K562 (cell line): ENCODE data around the gene MCM6. TPM values are rescaled to one million over a fixed set of nuclear protein-coding genes. Genes with fewer than 3 reads are reported as not detected.

Experiments used
- GABPB2 ChIP-seq: fragments of 250-450 bp; sonication (Bioruptor Pico); conservative IDR thresholded peaks from 2 replicates; pipeline ENCODE4 v1.5.1; 2021; ENCODE audit warnings: mild to moderate bottlenecking
- SMAD2 ChIP-seq: fragments of 150-350 bp; IDR thresholded peaks from 2 replicates; pipeline ENCODE4 v1.6.1; 2014; ENCODE audit warnings: low read depth, mild to moderate bottlenecking, low read length
- SOX6 ChIP-seq: fragments of 450-650 bp; IDR thresholded peaks from 2 replicates; pipeline ENCODE4 v1.6.1; 2014; ENCODE audit warnings: mild to moderate bottlenecking
- SREBF1 ChIP-seq: fragments of 150-350 bp; IDR thresholded peaks from 2 replicates; pipeline ENCODE4 v1.6.1; 2014; ENCODE audit warnings: antibody characterized with exemption, low read depth, low read length, borderline replicate concordance
- SRSF1 ChIP-seq: fragments of 200-400 bp; formaldehyde crosslinking; IDR thresholded peaks from 2 replicates; pipeline ENCODE4 v1.6.1; 2017; ENCODE audit warnings: mild to moderate bottlenecking, low read depth, low read length, moderate library complexity
- TAF1 ChIP-seq: IDR thresholded peaks from 2 replicates; pipeline ENCODE4 v1.6.1; 2011; ENCODE audit warnings: mild to moderate bottlenecking, low read length, moderate library complexity; ENCODE audit not compliant: insufficient read depth, control insufficient read depth, severe bottlenecking; ENCODE audit errors: extremely low read depth
- ZNF589 ChIP-seq: fragments of 200-800 bp; sonication (Bioruptor generic); IDR thresholded peaks from 2 replicates; pipeline ENCODE4 v1.6.1; 2016; ENCODE audit warnings: low read depth, missing genetic modification characterization, missing compliant biosample characterization
- polyA plus RNA-seq, 8 experiments: library from polyadenylated mRNA; depleted of rRNA in 4 of 8; stranded (reverse) in 5 of 8; unstranded in 3 of 8; fragments of >200 nt; fragmentation: Nextera tagmentation in 2 of 8; fragmentation: Illumina TruSeq in 1 of 8; extraction: Ambion mirVana in 2 of 8; extraction: Trizol in 1 of 8; gene quantifications; 2 replicates each; pipeline versions ENCODE4 v1.2.1 to v1.2.3, GENCODE V29; 2011 to 2014; ENCODE audit warnings: inconsistent platforms in 1 of 8, missing spikeins in 1 of 8
- total RNA-seq, 7 experiments: library from RNA; depleted of rRNA in 6 of 7; stranded (reverse); fragments of >200 nt in 6 of 7; fragmentation: Illumina TruSeq in 2 of 7; extraction: Trizol in 2 of 7; gene quantifications; 2 replicates each; pipeline versions ENCODE4 v1.2.1 to v1.2.3, GENCODE V29; 2011 to 2021; ENCODE audit warnings: low replicate concordance in 1 of 7
- TF ChIP-seq, protein P1 (sequence below), 2 experiments: IDR thresholded peaks in 1 of 2; conservative IDR thresholded peaks in 1 of 2; 2 replicates each; pipeline ENCODE4 v1.6.1; 2016; ENCODE audit warnings: low read depth in 2 of 2, mild to moderate bottlenecking in 1 of 2, missing compliant biosample characterization in 1 of 2, missing genetic modification characterization in 1 of 2, moderate library complexity in 1 of 2
- TF ChIP-seq, protein P2 (sequence below): fragments of 450-650 bp; IDR thresholded peaks from 2 replicates; pipeline ENCODE4 v1.6.1; 2016; ENCODE audit warnings: missing biosample characterization, missing genetic modification characterization
- TF ChIP-seq, protein P3 (sequence below), 2 experiments: fragments of 450-650 bp; formaldehyde crosslinking in 1 of 2; IDR thresholded peaks; 2 replicates each; pipeline versions ENCODE4 v1.4.0 to v1.6.1; 2014 to 2020; ENCODE audit warnings: mild to moderate bottlenecking in 2 of 2, borderline replicate concordance in 1 of 2, low read depth in 1 of 2
- TF ChIP-seq, protein P4 (sequence below): sonication (generic); formaldehyde crosslinking; IDR thresholded peaks from 2 replicates; pipeline ENCODE4 v1.8.0; 2022; ENCODE audit warnings: missing genetic modification reagents, mild to moderate bottlenecking, borderline replicate concordance

The MCM6 gene
- total and polyA plus RNA-seq, 9 of the 15 experiments (the other 6 are each of a cell fraction or from before 2014, with no cell fraction given): 42.6 to 133 (median 82.4) TPM

DNA sequence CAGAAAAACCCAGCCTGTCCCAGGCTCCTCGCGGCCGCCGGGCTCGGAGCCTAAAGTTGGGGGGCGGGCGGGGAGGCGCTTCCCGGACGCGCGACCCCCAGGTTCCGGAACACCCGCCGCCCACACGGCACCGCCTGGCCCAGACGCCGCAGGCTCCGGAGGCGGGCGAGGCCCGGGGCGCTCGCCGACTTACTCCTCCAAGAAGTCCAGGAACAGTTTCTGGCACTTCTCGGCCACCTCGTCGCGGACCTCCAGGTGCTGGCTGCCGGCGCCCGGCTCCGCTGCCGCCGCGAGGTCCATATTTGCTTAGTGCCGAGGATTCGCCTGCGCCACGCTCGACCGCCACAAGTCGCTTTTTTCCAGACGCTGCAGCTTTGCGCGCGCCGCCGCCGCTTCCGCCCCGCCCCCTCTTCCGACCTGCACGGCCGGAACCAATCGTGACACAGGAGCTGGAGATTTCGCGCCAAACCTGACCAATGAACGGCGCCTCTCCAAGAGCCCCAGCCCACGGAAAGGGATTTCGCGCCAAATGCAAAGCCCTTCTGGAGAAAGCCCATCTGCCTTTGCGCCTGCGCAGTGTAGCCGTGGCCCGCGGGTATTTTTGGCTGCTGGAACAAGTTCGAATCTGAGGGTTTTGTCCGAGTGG is at the start of gene MCM6 (continued):
- TF ChIP-seq, protein P1, sequence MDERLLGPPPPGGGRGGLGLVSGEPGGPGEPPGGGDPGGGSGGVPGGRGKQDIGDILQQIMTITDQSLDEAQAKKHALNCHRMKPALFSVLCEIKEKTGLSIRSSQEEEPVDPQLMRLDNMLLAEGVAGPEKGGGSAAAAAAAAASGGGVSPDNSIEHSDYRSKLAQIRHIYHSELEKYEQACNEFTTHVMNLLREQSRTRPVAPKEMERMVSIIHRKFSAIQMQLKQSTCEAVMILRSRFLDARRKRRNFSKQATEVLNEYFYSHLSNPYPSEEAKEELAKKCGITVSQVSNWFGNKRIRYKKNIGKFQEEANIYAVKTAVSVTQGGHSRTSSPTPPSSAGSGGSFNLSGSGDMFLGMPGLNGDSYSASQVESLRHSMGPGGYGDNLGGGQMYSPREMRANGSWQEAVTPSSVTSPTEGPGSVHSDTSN (CRISPR knock-in tag; IDR thresholded peaks at IDR 0.05; ENCODE audit: low read depth): no peak
- TF ChIP-seq, protein P1 (tag; conservative IDR thresholded peaks at IDR 0.05; ENCODE audit: low read depth): no peak
- TF ChIP-seq, protein P2, sequence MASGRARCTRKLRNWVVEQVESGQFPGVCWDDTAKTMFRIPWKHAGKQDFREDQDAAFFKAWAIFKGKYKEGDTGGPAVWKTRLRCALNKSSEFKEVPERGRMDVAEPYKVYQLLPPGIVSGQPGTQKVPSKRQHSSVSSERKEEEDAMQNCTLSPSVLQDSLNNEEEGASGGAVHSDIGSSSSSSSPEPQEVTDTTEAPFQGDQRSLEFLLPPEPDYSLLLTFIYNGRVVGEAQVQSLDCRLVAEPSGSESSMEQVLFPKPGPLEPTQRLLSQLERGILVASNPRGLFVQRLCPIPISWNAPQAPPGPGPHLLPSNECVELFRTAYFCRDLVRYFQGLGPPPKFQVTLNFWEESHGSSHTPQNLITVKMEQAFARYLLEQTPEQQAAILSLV (tag): no peak
- no peak for TF ChIP-seq ZNF589
- peak; percentile 66; the same call in 1 of the 2 replicates for TF ChIP-seq SREBF1
- TF ChIP-seq SMAD2: no peak
- TF ChIP-seq TAF1: peak; percentile 89
- TF ChIP-seq GABPB2 (CRISPR knock-in tag): no peak
- TF ChIP-seq SOX6: peak; percentile 7; the same call in 1 of the 2 replicates
- TF ChIP-seq SRSF1: no peak
- TF ChIP-seq, protein P3, sequence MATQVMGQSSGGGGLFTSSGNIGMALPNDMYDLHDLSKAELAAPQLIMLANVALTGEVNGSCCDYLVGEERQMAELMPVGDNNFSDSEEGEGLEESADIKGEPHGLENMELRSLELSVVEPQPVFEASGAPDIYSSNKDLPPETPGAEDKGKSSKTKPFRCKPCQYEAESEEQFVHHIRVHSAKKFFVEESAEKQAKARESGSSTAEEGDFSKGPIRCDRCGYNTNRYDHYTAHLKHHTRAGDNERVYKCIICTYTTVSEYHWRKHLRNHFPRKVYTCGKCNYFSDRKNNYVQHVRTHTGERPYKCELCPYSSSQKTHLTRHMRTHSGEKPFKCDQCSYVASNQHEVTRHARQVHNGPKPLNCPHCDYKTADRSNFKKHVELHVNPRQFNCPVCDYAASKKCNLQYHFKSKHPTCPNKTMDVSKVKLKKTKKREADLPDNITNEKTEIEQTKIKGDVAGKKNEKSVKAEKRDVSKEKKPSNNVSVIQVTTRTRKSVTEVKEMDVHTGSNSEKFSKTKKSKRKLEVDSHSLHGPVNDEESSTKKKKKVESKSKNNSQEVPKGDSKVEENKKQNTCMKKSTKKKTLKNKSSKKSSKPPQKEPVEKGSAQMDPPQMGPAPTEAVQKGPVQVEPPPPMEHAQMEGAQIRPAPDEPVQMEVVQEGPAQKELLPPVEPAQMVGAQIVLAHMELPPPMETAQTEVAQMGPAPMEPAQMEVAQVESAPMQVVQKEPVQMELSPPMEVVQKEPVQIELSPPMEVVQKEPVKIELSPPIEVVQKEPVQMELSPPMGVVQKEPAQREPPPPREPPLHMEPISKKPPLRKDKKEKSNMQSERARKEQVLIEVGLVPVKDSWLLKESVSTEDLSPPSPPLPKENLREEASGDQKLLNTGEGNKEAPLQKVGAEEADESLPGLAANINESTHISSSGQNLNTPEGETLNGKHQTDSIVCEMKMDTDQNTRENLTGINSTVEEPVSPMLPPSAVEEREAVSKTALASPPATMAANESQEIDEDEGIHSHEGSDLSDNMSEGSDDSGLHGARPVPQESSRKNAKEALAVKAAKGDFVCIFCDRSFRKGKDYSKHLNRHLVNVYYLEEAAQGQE (IDR thresholded peaks at IDR 0.05; ENCODE audit: borderline replicate concordance): peak; percentile 54
- TF ChIP-seq, protein P3 (CRISPR knock-in tag; IDR thresholded peaks at IDR 0.05; ENCODE audit: low read depth): no peak
- TF ChIP-seq, protein P4, sequence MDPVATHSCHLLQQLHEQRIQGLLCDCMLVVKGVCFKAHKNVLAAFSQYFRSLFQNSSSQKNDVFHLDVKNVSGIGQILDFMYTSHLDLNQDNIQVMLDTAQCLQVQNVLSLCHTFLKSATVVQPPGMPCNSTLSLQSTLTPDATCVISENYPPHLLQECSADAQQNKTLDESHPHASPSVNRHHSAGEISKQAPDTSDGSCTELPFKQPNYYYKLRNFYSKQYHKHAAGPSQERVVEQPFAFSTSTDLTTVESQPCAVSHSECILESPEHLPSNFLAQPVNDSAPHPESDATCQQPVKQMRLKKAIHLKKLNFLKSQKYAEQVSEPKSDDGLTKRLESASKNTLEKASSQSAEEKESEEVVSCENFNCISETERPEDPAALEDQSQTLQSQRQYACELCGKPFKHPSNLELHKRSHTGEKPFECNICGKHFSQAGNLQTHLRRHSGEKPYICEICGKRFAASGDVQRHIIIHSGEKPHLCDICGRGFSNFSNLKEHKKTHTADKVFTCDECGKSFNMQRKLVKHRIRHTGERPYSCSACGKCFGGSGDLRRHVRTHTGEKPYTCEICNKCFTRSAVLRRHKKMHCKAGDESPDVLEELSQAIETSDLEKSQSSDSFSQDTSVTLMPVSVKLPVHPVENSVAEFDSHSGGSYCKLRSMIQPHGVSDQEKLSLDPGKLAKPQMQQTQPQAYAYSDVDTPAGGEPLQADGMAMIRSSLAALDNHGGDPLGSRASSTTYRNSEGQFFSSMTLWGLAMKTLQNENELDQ: peak; percentile 86; the same call in 1 of the 2 replicates
